Uterus (tissue), 4 donors: ENCODE measurements around the gene COASY. TPM values are rescaled to one million over a fixed set of nuclear protein-coding genes. Genes with fewer than 3 reads are reported as not detected.
A peak's percentile ranks its signal among the peaks of the same experiment; 100 is the strongest.

Experiments
- DNase-seq, 2 donors: peaks; one replicate each; pipeline ENCODE4 v3.0.0-alpha.2; 2019 to 2020
- H3K27ac ChIP-seq, 2 donors: fragments of 200-600 bp; sonication (generic); 1 replicate in 1 of 2; 2 replicates in 1 of 2; pipeline ENCODE4 v1.5.1; 2016 to 2018
- H3K27me3 ChIP-seq, 2 donors: fragments of 200-600 bp; sonication (generic); one replicate each; pipeline ENCODE4 v1.5.1; 2018 to 2019; ENCODE audit warnings: control low read depth in 1 of 2
- H3K36me3 ChIP-seq, 2 donors: fragments of 200-600 bp; sonication (generic); one replicate each; pipeline ENCODE4 v1.5.1; 2019; ENCODE audit warnings: control low read depth in 1 of 2
- H3K4me1 ChIP-seq, 2 donors: fragments of 200-600 bp; sonication (generic); one replicate each; pipeline ENCODE4 v1.5.1; 2018 to 2019; ENCODE audit warnings: control low read depth in 1 of 2
- H3K4me3 ChIP-seq, 2 donors: fragments of 200-600 bp; sonication (generic); 1 replicate in 1 of 2; 2 replicates in 1 of 2; pipeline ENCODE4 v1.5.1; 2018 to 2019; ENCODE audit warnings: mild to moderate bottlenecking in 1 of 2
- H3K9me3 ChIP-seq, 2 donors: fragments of 200-600 bp; sonication (generic); one replicate each; pipeline ENCODE4 v1.5.1; 2019; ENCODE audit warnings: control low read depth in 1 of 2
- CTCF ChIP-seq, 4 experiments: fragments of 200-600 bp in 2 of 4; fragments of 450-650 bp in 2 of 4; sonication (generic) in 2 of 4; IDR thresholded peaks; one replicate each; pipeline ENCODE4 v1.5.1; 2016 to 2019; ENCODE audit warnings: antibody characterized with exemption in 4 of 4, mild to moderate bottlenecking in 2 of 4, moderate library complexity in 1 of 4
- POLR2A ChIP-seq, 2 donors: fragments of 450-650 bp; IDR thresholded peaks; one replicate each; pipeline ENCODE4 v1.6.1; 2016; ENCODE audit warnings: antibody characterized with exemption in 2 of 2, mild to moderate bottlenecking in 1 of 2, moderate library complexity in 1 of 2
- intact Hi-C: fragments of 100-400 bp; cut with DNase I; formaldehyde crosslinking; loops from one replicate; pipeline ENCODE4 v1.15.1; 2023; ENCODE audit warnings: low total_unique reads
- total RNA-seq, 4 donors: library from RNA; depleted of rRNA in 3 of 4; stranded (reverse); fragments of >200 nt in 3 of 4; gene quantifications; one replicate each; pipeline versions ENCODE4 v1.1.0 to v1.2.4, GENCODE V29; 2014 to 2023
- donor health status: DM: yes; HTN: yes; CAD: no.

The COASY gene
- total RNA-seq, 4 donors from 2014 or later, result 2.6 to 42.6 (median 16.1) TPM

- intact Hi-C loops, result loop anchor here (5.0 kb wide), 1 partner anchor 206 kb away; no protein-coding TSS in a partner anchor
These were observed 34.0 kb upstream of the COASY start for GRCh38 chr17:42527932-42528331.

GRCh38 chr17:42529061-42529460 is 32.9 kb upstream of the COASY start:
- TF ChIP-seq POLR2A (IDR thresholded peaks at IDR 0.05), result no peak
- no peak for TF ChIP-seq CTCF (IDR thresholded peaks at IDR 0.05)
- Histone ChIP-seq H3K27me3 (no peaks in the 10 kb centered on the region), H3K4me1 (no peaks in the 10 kb centered on the region), H3K27ac (no peak overlapping the region), H3K9me3 (no peaks in the 10 kb centered on the region), H3K36me3 (no peaks in the 10 kb centered on the region), H3K4me3 (no peak overlapping the region)
- intact Hi-C loops, result loop anchor here (5.0 kb wide), 1 partner anchor 207 kb away; no protein-coding TSS in a partner anchor
- DNase-seq, result no peak

More at GRCh38 chr17:42527932-42528331, 34.0 kb upstream of the COASY start:
- H3K36me3 ChIP-seq, result no peaks in the 10 kb centered on the region
- H3K27ac ChIP-seq, result no peak overlapping the region
- H3K4me1 ChIP-seq, result peaks cover 3 to 4% of the 10 kb centered on the region in 2 donors
- TF ChIP-seq CTCF (IDR thresholded peaks at IDR 0.05) (no peak), POLR2A (IDR thresholded peaks at IDR 0.05) (no peak)
- no peaks in the 10 kb centered on the region for H3K9me3 ChIP-seq
- no peaks in the 10 kb centered on the region for H3K27me3 ChIP-seq
- no peak overlapping the region for H3K4me3 ChIP-seq
- DNase-seq, result no peak

GRCh38 chr17:42530952-42531454 is 30.9 kb upstream of the COASY start:
- TF ChIP-seq CTCF (IDR thresholded peaks at IDR 0.05), result no peak
- no peak for TF ChIP-seq POLR2A (IDR thresholded peaks at IDR 0.05)

GRCh38 chr17:42531455-42532354 is 30.2 kb upstream of the COASY start:
- peak in 1 of 2 donors; percentile 75 for DNase-seq

More at GRCh38 chr17:42530952-42531454, 30.9 kb upstream of the COASY start:
- Histone ChIP-seq H3K27me3 (no peaks in the 10 kb centered on the region), H3K9me3 (no peaks in the 10 kb centered on the region), H3K4me1 (peaks cover 0 to 7% of the 10 kb centered on the region in 2 donors), H3K4me3 (no peak overlapping the region), H3K36me3 (no peaks in the 10 kb centered on the region), H3K27ac (peak overlapping the region; percentile 76 to 92)
- DNase-seq, result no peak
- intact Hi-C loops, result no loop called here

More at GRCh38 chr17:42531455-42532354, 30.2 kb upstream of the COASY start:
- no peaks in the 10 kb centered on the region for H3K27me3 ChIP-seq
- peaks cover 0 to 7% of the 10 kb centered on the region in 2 donors for H3K4me1 ChIP-seq
- TF ChIP-seq POLR2A (IDR thresholded peaks at IDR 0.05) (peak in 1 of 2 donors; percentile 40), CTCF (IDR thresholded peaks at IDR 0.05) (peak; percentile 24 to 72 (median 68))
- no peaks in the 10 kb centered on the region for H3K9me3 ChIP-seq
- H3K27ac ChIP-seq, result peak overlapping the region; percentile 76 to 92
- intact Hi-C loops, result no loop called here
- no peaks in the 10 kb centered on the region for H3K36me3 ChIP-seq
- peak overlapping the region; percentile 28 to 47 for H3K4me3 ChIP-seq
